Measurements from ENCODE around the gene CLASRP. TPM values are rescaled to one million over a fixed set of nuclear protein-coding genes. Genes with fewer than 3 reads are reported as not detected.

The CLASRP gene
- polyA plus RNA-seq, 1 donor (not counting 4 experiments of a cell fraction or from before 2014, with no cell fraction given) = 21.4 TPM

DNA sequence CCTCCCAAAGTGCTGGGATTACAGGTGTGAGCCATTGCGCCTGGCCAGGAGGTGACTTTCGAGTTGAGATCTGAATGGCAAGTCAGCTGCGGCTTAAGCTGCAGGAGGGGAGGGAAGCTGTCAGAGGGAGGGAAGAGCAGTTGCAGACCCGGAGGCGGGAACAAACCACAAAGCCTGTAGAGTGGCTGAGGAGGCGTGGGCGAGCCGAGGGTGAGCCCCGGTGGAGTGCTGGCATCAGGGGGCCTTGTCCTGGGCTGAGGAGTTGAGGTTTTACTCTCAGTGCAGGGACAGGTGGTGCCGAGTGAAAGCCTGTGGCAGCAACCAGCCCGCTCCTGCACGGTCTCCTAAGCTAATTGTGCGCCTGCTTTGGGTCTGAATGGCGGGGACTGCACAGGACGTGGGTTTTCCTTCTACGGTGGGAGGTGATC is 78.3 kb downstream of the CLASRP start:
- dilution Hi-C loops (cut with MboI; ENCODE audit: extremely low pct_ligation_motif_present, low sequenced_read_pairs) = no loop called here
- Histone ChIP-seq H3K4me2 (ENCODE audit: control insufficient read depth, extremely low read depth, insufficient read depth, low read depth, low read length) (no peak overlapping the region), H4K20me1 (ENCODE audit: control insufficient read depth, extremely low read depth, insufficient read depth, low read length) (peaks cover 35% of the 10 kb centered on the region), H2AFZ (ENCODE audit: control insufficient read depth, low read length) (no peak overlapping the region), H3K36me3 (ENCODE audit: control insufficient read depth in 2 of 2, extremely low read depth in 1 of 2, insufficient read depth in 2 of 2, low read length in 2 of 2) (peaks cover 0 to 4% of the 10 kb centered on the region in 2 experiments), H3K27me3 (ENCODE audit: control insufficient read depth, extremely low read depth, insufficient read depth, low read length) (no peaks in the 10 kb centered on the region), H3K4me3 (ENCODE audit: control insufficient read depth in 2 of 3, extremely low read depth in 1 of 3, insufficient read depth in 2 of 3, low read depth in 1 of 3, low read length in 3 of 3) (no peak overlapping the region), H3K9ac (ENCODE audit: control insufficient read depth, extremely low read depth, insufficient read depth, low read length) (no peak overlapping the region), H3K79me2 (ENCODE audit: control insufficient read depth, insufficient read depth, low read length) (peaks cover 60% of the 10 kb centered on the region), H3K4me1 (ENCODE audit: control insufficient read depth, extremely low read depth, insufficient read depth, low read length) (no peaks in the 10 kb centered on the region), H3K9me1 (ENCODE audit: control insufficient read depth, extremely low read depth, insufficient read depth, low read length) (peaks cover 7% of the 10 kb centered on the region), H3K9me3 (ENCODE audit: control insufficient read depth, low read depth, low read length) (no peaks in the 10 kb centered on the region), H3K27ac (ENCODE audit: control insufficient read depth, insufficient read depth, low read length) (no peak overlapping the region)
- DNase-seq (ENCODE audit: low read depth, low spot score) (no peak), FAIRE-seq (no peak)
- TF ChIP-seq EZH2 (IDR thresholded peaks at IDR 0.05; ENCODE audit: low read length) (no peak), CTCF (optimal IDR thresholded peaks at IDR 0.05 in 1 of 3, IDR thresholded peaks at IDR 0.05 in 1 of 3, conservative IDR thresholded peaks at IDR 0.05 in 1 of 3; ENCODE audit: extremely low read depth in 1 of 3, insufficient read depth in 2 of 3, low read length in 3 of 3) (no peak)

GRCh38 chr19:45117671-45118070 is 78.8 kb downstream of the CLASRP start:
- FAIRE-seq (no peak), DNase-seq (ENCODE audit: low read depth, low spot score) (no peak)
- Histone ChIP-seq H4K20me1 (ENCODE audit: control insufficient read depth, extremely low read depth, insufficient read depth, low read length) (peaks cover 34% of the 10 kb centered on the region), H3K4me1 (ENCODE audit: control insufficient read depth, extremely low read depth, insufficient read depth, low read length) (peaks cover 2% of the 10 kb centered on the region), H3K9me1 (ENCODE audit: control insufficient read depth, extremely low read depth, insufficient read depth, low read length) (peaks cover 3% of the 10 kb centered on the region), H3K36me3 (ENCODE audit: control insufficient read depth in 2 of 2, extremely low read depth in 1 of 2, insufficient read depth in 2 of 2, low read length in 2 of 2) (peaks cover 0 to 4% of the 10 kb centered on the region in 2 experiments), H3K79me2 (ENCODE audit: control insufficient read depth, insufficient read depth, low read length) (peaks cover 57% of the 10 kb centered on the region), H2AFZ (ENCODE audit: control insufficient read depth, low read length) (no peak overlapping the region), H3K9me3 (ENCODE audit: control insufficient read depth, low read depth, low read length) (no peaks in the 10 kb centered on the region), H3K4me2 (ENCODE audit: control insufficient read depth, extremely low read depth, insufficient read depth, low read depth, low read length) (no peak overlapping the region), H3K4me3 (ENCODE audit: control insufficient read depth in 2 of 3, extremely low read depth in 1 of 3, insufficient read depth in 2 of 3, low read depth in 1 of 3, low read length in 3 of 3) (no peak overlapping the region), H3K9ac (ENCODE audit: control insufficient read depth, extremely low read depth, insufficient read depth, low read length) (no peak overlapping the region), H3K27ac (ENCODE audit: control insufficient read depth, insufficient read depth, low read length) (no peak overlapping the region), H3K27me3 (ENCODE audit: control insufficient read depth, extremely low read depth, insufficient read depth, low read length) (no peaks in the 10 kb centered on the region)
- TF ChIP-seq EZH2 (IDR thresholded peaks at IDR 0.05; ENCODE audit: low read length) (no peak), CTCF (optimal IDR thresholded peaks at IDR 0.05 in 1 of 3, IDR thresholded peaks at IDR 0.05 in 1 of 3, conservative IDR thresholded peaks at IDR 0.05 in 1 of 3; ENCODE audit: extremely low read depth in 1 of 3, insufficient read depth in 2 of 3, low read length in 3 of 3) (no peak)
- dilution Hi-C loops (cut with MboI; ENCODE audit: extremely low pct_ligation_motif_present, low sequenced_read_pairs) = no loop called here
